Measurements from ENCODE around the gene LDLRAD4. TPM values are rescaled to one million over a fixed set of nuclear protein-coding genes. Genes with fewer than 3 reads are reported as not detected.

The LDLRAD4 gene
- polyA plus RNA-seq, 1 of the 3 experiments (the other 2 are of a cell fraction) = 0.16 TPM

GRCh38 chr18:13539843-13540476 lies 321.4 kb downstream of the LDLRAD4 start:
- no peak for DNase-seq
- H4K20me1 ChIP-seq (ENCODE audit: insufficient read depth) = no peaks in the 10 kb centered on the region
- no peaks in the 10 kb centered on the region for H3K9me3 ChIP-seq
- H3K4me2 ChIP-seq = no peak overlapping the region
- H3K79me2 ChIP-seq (ENCODE audit: insufficient read depth) = no peaks in the 10 kb centered on the region
- no peaks in the 10 kb centered on the region for H3K36me3 ChIP-seq (replicated peaks in 1 of 2; ENCODE audit: control insufficient read depth in 1 of 2, insufficient read depth in 2 of 2, low read length in 1 of 2)
- ChIA-PET POLR2A (no interaction called here), CTCF (interaction anchor here (0.6 to 2.1 kb wide), 3 partner anchors 16 to 324 kb away, joined by 3 to 9 read pairs (median 3); no protein-coding TSS in a partner anchor)
- no peak overlapping the region for H3K27ac ChIP-seq (ENCODE audit: low read depth in 2 of 2, low read length in 1 of 2)
- no peak overlapping the region for H3K9ac ChIP-seq
- no peaks in the 10 kb centered on the region for H3F3A ChIP-seq (replicated peaks; ENCODE audit: insufficient read depth)
- no peak overlapping the region for H3K4me3 ChIP-seq (ENCODE audit: low read depth in 2 of 2, low read length in 1 of 2)
- peaks cover 0 to 7% of the 10 kb centered on the region in 2 experiments; a peak in 1 of 4 replicates for H3K4me1 ChIP-seq (ENCODE audit: control insufficient read depth in 1 of 2, insufficient read depth in 2 of 2, low read depth in 1 of 2, low read length in 1 of 2)
- H3K9me2 ChIP-seq = no peaks in the 10 kb centered on the region
- TF ChIP-seq GATA2 (CRISPR knock-in tag; IDR thresholded peaks at IDR 0.05) (no peak), CHD2 (IDR thresholded peaks at IDR 0.05; ENCODE audit: low read length, partially characterized antibody) (no peak), CTCF (IDR thresholded peaks at IDR 0.05) (no peak), JUND (IDR thresholded peaks at IDR 0.05) (no peak)
- WGBS (ENCODE audit: low lambda C conversion rate) = 55% methylated on average over 2 of the region's 4 CpGs
- H2AFZ ChIP-seq (ENCODE audit: low read depth) = no peak overlapping the region
- H3K27me3 ChIP-seq (ENCODE audit: insufficient read depth) = no peaks in the 10 kb centered on the region

- Histone ChIP-seq H3K9me3 (no peaks in the 10 kb centered on the region), H3K36me3 (replicated peaks in 1 of 2; ENCODE audit: control insufficient read depth in 1 of 2, insufficient read depth in 2 of 2, low read length in 1 of 2) (no peaks in the 10 kb centered on the region), H3K27me3 (ENCODE audit: insufficient read depth) (no peaks in the 10 kb centered on the region), H3K4me2 (no peak overlapping the region), H4K20me1 (ENCODE audit: insufficient read depth) (no peaks in the 10 kb centered on the region), H3F3A (replicated peaks; ENCODE audit: insufficient read depth) (no peaks in the 10 kb centered on the region), H2AFZ (ENCODE audit: low read depth) (no peak overlapping the region), H3K79me2 (ENCODE audit: insufficient read depth) (no peaks in the 10 kb centered on the region), H3K27ac (ENCODE audit: low read depth in 2 of 2, low read length in 1 of 2) (no peak overlapping the region; a peak in 1 of 4 replicates), H3K9ac (no peak overlapping the region), H3K9me2 (no peaks in the 10 kb centered on the region), H3K4me3 (ENCODE audit: low read depth in 2 of 2, low read length in 1 of 2) (no peak overlapping the region), H3K4me1 (ENCODE audit: control insufficient read depth in 1 of 2, insufficient read depth in 2 of 2, low read depth in 1 of 2, low read length in 1 of 2) (peaks cover 0 to 7% of the 10 kb centered on the region in 2 experiments; a peak in 1 of 4 replicates)
- TF ChIP-seq USF1 (IDR thresholded peaks at IDR 0.05; ENCODE audit: borderline replicate concordance, low read depth) = no peak
- no peak for TF ChIP-seq USF2 (IDR thresholded peaks at IDR 0.05; ENCODE audit: borderline replicate concordance, low read depth, low read length)
- no peak for TF ChIP-seq PBX3 (IDR thresholded peaks at IDR 0.05)
- TF ChIP-seq SIN3A (IDR thresholded peaks at IDR 0.05; ENCODE audit: borderline replicate concordance, low read depth, low read length) = no peak
- no peak for TF ChIP-seq NFIC (IDR thresholded peaks at IDR 0.05; ENCODE audit: borderline replicate concordance)
- no peak for TF ChIP-seq YY1 (IDR thresholded peaks at IDR 0.05; ENCODE audit: low read depth)
- TF ChIP-seq TEAD4 (IDR thresholded peaks at IDR 0.05; ENCODE audit: borderline replicate concordance, insufficient read depth) = no peak
- no peak for TF ChIP-seq MXI1 (IDR thresholded peaks at IDR 0.05; ENCODE audit: low read depth, low read length)
- DNase-seq = no peak
- ChIA-PET CTCF (interaction anchor here (0.6 to 1.4 kb wide), 2 partner anchors 22 to 77 kb away, joined by 3 read pairs; no protein-coding TSS in a partner anchor), POLR2A (no interaction called here)
- WGBS (ENCODE audit: low lambda C conversion rate) = 65% methylated on average over 11 of the region's 12 CpGs
Measured at GRCh38 chr18:13540477-13541182, 322.1 kb downstream of the LDLRAD4 start.

Measured in SK-N-SH (cell line).